Astrocyte of the cerebellum (primary cell): ENCODE results near the gene APRT.

Experiments used
- DNase-seq: peaks from one replicate; pipeline ENCODE4 v3.0.0-alpha.2; 2011; ENCODE audit warnings: low read depth
- H3K4me3 ChIP-seq: 2 replicates; pipeline ENCODE4 v1.5.1; 2011; ENCODE audit warnings: mild to moderate bottlenecking, low read depth, low read length, moderate library complexity
- in situ Hi-C: cut with HindIII; loops from 2 replicates; pipeline ENCODE4 v1.10.0; 2017; ENCODE audit warnings: low sequenced_read_pairs
- TF ChIP-seq, protein P1 (sequence below): IDR thresholded peaks from 2 replicates; pipeline ENCODE4 v1.5.1; 2012; ENCODE audit warnings: low read length, low read depth, moderate library complexity, mild to moderate bottlenecking; ENCODE audit errors: missing control alignments

APRT gene

DNA sequence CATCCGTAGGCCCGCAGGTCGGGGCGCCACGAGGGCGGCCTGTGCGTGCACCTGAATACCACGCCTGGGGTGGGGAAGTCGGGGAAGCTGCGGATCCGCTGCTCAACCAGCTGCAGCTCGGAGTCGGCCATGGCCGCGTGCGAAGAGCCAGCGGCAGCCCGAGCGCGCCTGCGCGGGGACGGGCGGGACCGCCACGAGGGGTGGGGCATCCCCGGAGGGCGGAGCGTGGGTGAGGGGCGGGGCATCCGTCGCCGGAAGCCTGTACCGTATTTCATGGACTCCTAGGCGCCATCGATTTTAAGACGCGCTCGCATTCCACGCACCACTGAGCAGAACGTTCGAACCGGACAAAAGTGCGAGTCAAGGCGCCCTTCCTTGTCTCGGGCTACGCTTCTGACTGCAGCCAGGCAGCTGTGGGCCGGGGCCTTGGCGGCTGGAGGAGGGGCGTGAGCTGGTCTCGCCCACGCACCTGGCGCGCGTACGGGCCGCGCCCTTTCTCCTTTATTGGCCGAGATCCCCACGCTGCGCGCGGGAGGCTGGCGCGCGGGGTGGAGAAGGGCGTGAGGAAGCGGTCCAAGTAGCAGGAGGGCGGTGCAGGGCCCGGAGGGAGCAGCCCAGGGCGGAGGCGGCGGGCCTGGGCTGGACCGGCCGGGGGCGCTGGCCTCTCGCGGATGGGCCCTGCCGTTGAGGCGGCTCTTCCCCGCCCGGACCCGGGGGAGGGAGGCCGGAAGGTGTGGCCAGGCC is at the start of gene APRT:
Gene APRT, minus strand, starts transcription at position 160 of the 744 bp plus-strand sequence. Its CDS starts 29 bp downstream, at position 131.
- in situ Hi-C loops: no loop called here
- peak; percentile 85 for DNase-seq
- TF ChIP-seq, protein P1, sequence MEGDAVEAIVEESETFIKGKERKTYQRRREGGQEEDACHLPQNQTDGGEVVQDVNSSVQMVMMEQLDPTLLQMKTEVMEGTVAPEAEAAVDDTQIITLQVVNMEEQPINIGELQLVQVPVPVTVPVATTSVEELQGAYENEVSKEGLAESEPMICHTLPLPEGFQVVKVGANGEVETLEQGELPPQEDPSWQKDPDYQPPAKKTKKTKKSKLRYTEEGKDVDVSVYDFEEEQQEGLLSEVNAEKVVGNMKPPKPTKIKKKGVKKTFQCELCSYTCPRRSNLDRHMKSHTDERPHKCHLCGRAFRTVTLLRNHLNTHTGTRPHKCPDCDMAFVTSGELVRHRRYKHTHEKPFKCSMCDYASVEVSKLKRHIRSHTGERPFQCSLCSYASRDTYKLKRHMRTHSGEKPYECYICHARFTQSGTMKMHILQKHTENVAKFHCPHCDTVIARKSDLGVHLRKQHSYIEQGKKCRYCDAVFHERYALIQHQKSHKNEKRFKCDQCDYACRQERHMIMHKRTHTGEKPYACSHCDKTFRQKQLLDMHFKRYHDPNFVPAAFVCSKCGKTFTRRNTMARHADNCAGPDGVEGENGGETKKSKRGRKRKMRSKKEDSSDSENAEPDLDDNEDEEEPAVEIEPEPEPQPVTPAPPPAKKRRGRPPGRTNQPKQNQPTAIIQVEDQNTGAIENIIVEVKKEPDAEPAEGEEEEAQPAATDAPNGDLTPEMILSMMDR: peak; percentile 17
- H3K4me3 ChIP-seq: peak within 1 kb of the TSS; percentile 65

GRCh38 chr16:88861359-88861758 is 49.6 kb upstream of the APRT start:
- TF ChIP-seq, protein P1: no peak
- no peak overlapping the region for H3K4me3 ChIP-seq
- DNase-seq: no peak
- in situ Hi-C loops: loop anchor here (25.0 kb wide), 1 partner anchor 99 kb away; no protein-coding TSS in a partner anchor

GRCh38 chr16:88859381-88860091 is 47.8 kb upstream of the APRT start:
- DNase-seq: no peak
- H3K4me3 ChIP-seq: no peak overlapping the region
- in situ Hi-C loops: loop anchor here (25.0 kb wide), 1 partner anchor 97 kb away; no protein-coding TSS in a partner anchor
- TF ChIP-seq, protein P1: no peak

- TF ChIP-seq, protein P1: peak; percentile 81
- in situ Hi-C loops: loop anchor here (25.0 kb wide), 1 partner anchor 96 kb away; no protein-coding TSS in a partner anchor
- peak; percentile 51 for DNase-seq
- peak overlapping the region; percentile 80 for H3K4me3 ChIP-seq
These were observed 46.1 kb upstream of the APRT start for GRCh38 chr16:88857728-88858339.

DNA sequence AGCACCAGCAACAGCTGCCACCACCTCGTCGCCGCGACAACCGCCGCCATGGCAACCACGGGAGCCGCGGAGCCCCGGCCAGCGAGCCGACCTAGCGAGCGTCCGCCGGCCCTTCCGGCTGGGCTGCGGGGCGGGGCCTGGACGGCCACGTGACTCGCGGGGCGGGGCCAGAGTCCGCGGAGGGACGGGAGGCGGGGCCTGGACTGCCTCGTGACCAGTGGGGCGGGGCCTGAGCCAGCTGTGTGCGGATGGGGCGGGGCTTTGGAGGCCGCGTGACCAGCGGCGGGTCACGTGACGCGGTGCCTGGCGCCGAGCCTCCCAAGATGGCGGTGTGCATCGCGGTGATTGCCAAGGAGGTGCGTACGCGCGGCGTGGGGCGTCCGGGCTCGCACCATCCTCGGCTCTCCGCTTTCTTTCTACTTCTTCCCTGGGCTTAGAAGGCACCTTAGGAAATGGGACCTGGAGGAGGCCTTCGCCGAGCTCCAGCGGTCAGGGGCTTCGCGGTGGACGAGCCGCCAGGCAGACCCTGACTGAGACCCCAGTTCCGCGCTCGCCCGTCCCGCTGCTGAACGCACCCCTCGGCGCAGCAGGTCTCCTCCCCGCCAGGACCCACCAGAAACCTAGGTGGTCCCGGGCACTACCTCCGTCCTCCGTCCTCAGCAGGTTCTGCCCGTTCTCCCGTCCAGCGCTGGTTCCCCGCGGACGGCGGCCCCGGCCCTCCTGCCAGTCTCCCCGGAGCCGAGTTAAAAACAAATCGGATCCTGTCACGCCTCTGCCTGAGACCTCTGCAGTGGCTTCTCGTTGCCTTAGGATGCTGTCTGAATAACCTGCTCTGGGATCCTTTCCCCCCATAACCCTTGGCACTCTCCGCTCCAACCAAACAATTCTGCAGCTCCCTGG is 45.4 kb upstream of the APRT start, which contains the start of the genes GALNS and TRAPPC2L:
Gene GALNS, minus strand, starts transcription at position 120 of the 900 bp plus-strand sequence. Its CDS starts 70 bp downstream, at position 50.
Gene TRAPPC2L, plus strand, starts transcription at position 300 of the 900 bp plus-strand sequence. Its CDS starts 24 bp downstream, at position 324.
- in situ Hi-C loops: loop anchor here (25.0 kb wide), 1 partner anchor 95 kb away; no protein-coding TSS in a partner anchor
- TF ChIP-seq, protein P1: no peak
- peak within 1 kb of the TSS; percentile 80 for H3K4me3 ChIP-seq
- peak; percentile 84 for DNase-seq
